ENCODE data around the gene PDE3B.
"Not testable (repeated sequence)": the region's sequence is repeated elsewhere in the genome, so short reads cannot be mapped to it uniquely, and the experiment has no call there.

The PDE3B gene

GRCh38 chr11:14722496-14722895 lies 78.9 kb downstream of the PDE3B start:
- Histone ChIP-seq H2AFZ (ENCODE audit: low read depth, low read length) (no peak overlapping the region), H3K4me3 (ENCODE audit: low read length) (no peak overlapping the region), H3K4me1 (ENCODE audit: low read length) (no peaks in the 10 kb centered on the region)

DNA sequence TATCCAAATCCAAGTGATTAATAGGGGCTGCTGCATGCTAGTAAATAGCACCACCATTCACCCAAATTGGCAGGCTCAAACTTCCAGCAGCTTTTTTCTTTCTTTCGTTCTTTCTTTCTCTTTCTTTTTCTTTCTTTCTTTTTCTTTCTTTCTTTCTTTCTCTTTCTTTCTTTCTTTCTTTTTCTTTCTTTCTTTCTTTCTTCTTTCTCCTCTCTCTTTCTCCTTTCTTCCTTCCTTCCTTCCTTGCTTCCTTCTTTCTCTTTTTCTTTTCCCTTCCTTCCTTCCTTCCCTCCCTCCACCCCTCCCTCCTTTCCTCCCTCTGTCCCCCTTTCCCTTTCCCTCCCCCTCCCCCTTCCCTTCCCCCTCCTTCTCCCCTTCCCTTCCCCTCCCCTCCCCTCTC lies 81.5 kb downstream of the PDE3B start:
- no peak overlapping the region for H3K27ac ChIP-seq (ENCODE audit: low read length)
- H3K4me1 ChIP-seq (ENCODE audit: low read length): peaks cover 4% of the 10 kb centered on the region; the same call in 1 of the 2 replicates
- H2AFZ ChIP-seq (ENCODE audit: low read depth, low read length): no peak overlapping the region
- no peaks in the 10 kb centered on the region for H3K36me3 ChIP-seq (replicated peaks; ENCODE audit: low read depth, low read length)
- no peak for TF ChIP-seq EZH2phosphoT487 (IDR thresholded peaks at IDR 0.05; ENCODE audit: low read depth)
- TF ChIP-seq, protein P1, sequence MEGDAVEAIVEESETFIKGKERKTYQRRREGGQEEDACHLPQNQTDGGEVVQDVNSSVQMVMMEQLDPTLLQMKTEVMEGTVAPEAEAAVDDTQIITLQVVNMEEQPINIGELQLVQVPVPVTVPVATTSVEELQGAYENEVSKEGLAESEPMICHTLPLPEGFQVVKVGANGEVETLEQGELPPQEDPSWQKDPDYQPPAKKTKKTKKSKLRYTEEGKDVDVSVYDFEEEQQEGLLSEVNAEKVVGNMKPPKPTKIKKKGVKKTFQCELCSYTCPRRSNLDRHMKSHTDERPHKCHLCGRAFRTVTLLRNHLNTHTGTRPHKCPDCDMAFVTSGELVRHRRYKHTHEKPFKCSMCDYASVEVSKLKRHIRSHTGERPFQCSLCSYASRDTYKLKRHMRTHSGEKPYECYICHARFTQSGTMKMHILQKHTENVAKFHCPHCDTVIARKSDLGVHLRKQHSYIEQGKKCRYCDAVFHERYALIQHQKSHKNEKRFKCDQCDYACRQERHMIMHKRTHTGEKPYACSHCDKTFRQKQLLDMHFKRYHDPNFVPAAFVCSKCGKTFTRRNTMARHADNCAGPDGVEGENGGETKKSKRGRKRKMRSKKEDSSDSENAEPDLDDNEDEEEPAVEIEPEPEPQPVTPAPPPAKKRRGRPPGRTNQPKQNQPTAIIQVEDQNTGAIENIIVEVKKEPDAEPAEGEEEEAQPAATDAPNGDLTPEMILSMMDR (IDR thresholded peaks at IDR 0.05; ENCODE audit: low read depth, low read length): no peak
- no peaks in the 10 kb centered on the region for H4K20me1 ChIP-seq (ENCODE audit: insufficient read depth, low read length)
- no peak overlapping the region for H3K4me3 ChIP-seq (ENCODE audit: low read length)
- H3K9ac ChIP-seq (ENCODE audit: low read length): no peak overlapping the region
- no peaks in the 10 kb centered on the region for H3K9me3 ChIP-seq (ENCODE audit: insufficient read depth, low read length)
- no peak overlapping the region for H3K4me2 ChIP-seq (ENCODE audit: low read length)
- H3K27me3 ChIP-seq (ENCODE audit: low read depth, low read length): no peaks in the 10 kb centered on the region
- no peaks in the 10 kb centered on the region for H3K79me2 ChIP-seq (ENCODE audit: low read length)

More at GRCh38 chr11:14722496-14722895, 78.9 kb downstream of the PDE3B start:
- no peaks in the 10 kb centered on the region for H4K20me1 ChIP-seq (ENCODE audit: insufficient read depth, low read length)
- H3K36me3 ChIP-seq (replicated peaks; ENCODE audit: low read depth, low read length): no peaks in the 10 kb centered on the region
- no peak overlapping the region for H3K4me2 ChIP-seq (ENCODE audit: low read length)
- no peak overlapping the region for H3K27ac ChIP-seq (ENCODE audit: low read length)
- no peak overlapping the region for H3K9ac ChIP-seq (ENCODE audit: low read length)
- no peaks in the 10 kb centered on the region for H3K9me3 ChIP-seq (ENCODE audit: insufficient read depth, low read length)
- H3K27me3 ChIP-seq (ENCODE audit: low read depth, low read length): no peaks in the 10 kb centered on the region
- TF ChIP-seq, protein P1 (IDR thresholded peaks at IDR 0.05; ENCODE audit: low read depth, low read length): no peak
- no peak for TF ChIP-seq EZH2phosphoT487 (IDR thresholded peaks at IDR 0.05; ENCODE audit: low read depth)
- no peaks in the 10 kb centered on the region for H3K79me2 ChIP-seq (ENCODE audit: low read length)

DNA sequence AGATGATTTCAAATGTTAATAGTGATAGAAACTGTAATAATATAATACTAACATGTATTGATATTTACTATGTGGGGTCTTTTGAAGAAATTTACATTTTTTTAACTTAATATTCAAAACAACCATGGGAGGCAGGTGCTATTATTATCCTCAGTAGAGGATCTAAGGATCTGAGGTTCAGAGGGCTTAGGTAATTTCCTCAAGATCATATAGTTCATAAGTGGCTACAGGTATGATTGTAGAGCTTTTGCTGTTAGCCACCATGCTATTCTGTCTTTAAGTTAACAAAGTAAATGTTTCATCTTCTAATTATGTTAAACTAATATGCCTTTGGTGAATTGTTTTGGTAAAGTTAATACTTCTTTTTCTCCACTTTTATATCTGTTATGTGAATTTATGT lies 83.6 kb downstream of the PDE3B start:
- H3K79me2 ChIP-seq (ENCODE audit: low read length): no peaks in the 10 kb centered on the region
- TF ChIP-seq EZH2phosphoT487 (IDR thresholded peaks at IDR 0.05; ENCODE audit: low read depth): no peak
- TF ChIP-seq, protein P1 (IDR thresholded peaks at IDR 0.05; ENCODE audit: low read depth, low read length): no peak

GRCh38 chr11:14727746-14728145 lies 84.1 kb downstream of the PDE3B start:
- no peak overlapping the region for H3K9ac ChIP-seq (ENCODE audit: low read length)
- no peak overlapping the region for H3K27ac ChIP-seq (ENCODE audit: low read length)
- no peaks in the 10 kb centered on the region for H3K36me3 ChIP-seq (replicated peaks; ENCODE audit: low read depth, low read length)
- no peak overlapping the region for H3K4me3 ChIP-seq (ENCODE audit: low read length)
- no peaks in the 10 kb centered on the region for H3K27me3 ChIP-seq (ENCODE audit: low read depth, low read length)
- no peak for TF ChIP-seq EZH2phosphoT487 (IDR thresholded peaks at IDR 0.05; ENCODE audit: low read depth)
- TF ChIP-seq, protein P1 (IDR thresholded peaks at IDR 0.05; ENCODE audit: low read depth, low read length): no peak
- H3K79me2 ChIP-seq (ENCODE audit: low read length): no peaks in the 10 kb centered on the region
- no peaks in the 10 kb centered on the region for H3K9me3 ChIP-seq (ENCODE audit: insufficient read depth, low read length)
- peaks cover 4% of the 10 kb centered on the region; the same call in 1 of the 2 replicates for H3K4me1 ChIP-seq (ENCODE audit: low read length)
- H3K4me2 ChIP-seq (ENCODE audit: low read length): no peak overlapping the region
- H4K20me1 ChIP-seq (ENCODE audit: insufficient read depth, low read length): no peaks in the 10 kb centered on the region
- H2AFZ ChIP-seq (ENCODE audit: low read depth, low read length): no peak overlapping the region

More for the DNA sequence above, 83.6 kb downstream of the PDE3B start:
- Histone ChIP-seq H3K27me3 (ENCODE audit: low read depth, low read length) (no peaks in the 10 kb centered on the region), H3K4me3 (ENCODE audit: low read length) (no peak overlapping the region), H3K9me3 (ENCODE audit: insufficient read depth, low read length) (no peaks in the 10 kb centered on the region), H3K9ac (ENCODE audit: low read length) (no peak overlapping the region), H2AFZ (ENCODE audit: low read depth, low read length) (no peak overlapping the region), H3K4me2 (ENCODE audit: low read length) (no peak overlapping the region), H4K20me1 (ENCODE audit: insufficient read depth, low read length) (no peaks in the 10 kb centered on the region), H3K27ac (ENCODE audit: low read length) (no peak overlapping the region), H3K36me3 (replicated peaks; ENCODE audit: low read depth, low read length) (no peaks in the 10 kb centered on the region), H3K4me1 (ENCODE audit: low read length) (peaks cover 4% of the 10 kb centered on the region; the same call in 1 of the 2 replicates)

DNA sequence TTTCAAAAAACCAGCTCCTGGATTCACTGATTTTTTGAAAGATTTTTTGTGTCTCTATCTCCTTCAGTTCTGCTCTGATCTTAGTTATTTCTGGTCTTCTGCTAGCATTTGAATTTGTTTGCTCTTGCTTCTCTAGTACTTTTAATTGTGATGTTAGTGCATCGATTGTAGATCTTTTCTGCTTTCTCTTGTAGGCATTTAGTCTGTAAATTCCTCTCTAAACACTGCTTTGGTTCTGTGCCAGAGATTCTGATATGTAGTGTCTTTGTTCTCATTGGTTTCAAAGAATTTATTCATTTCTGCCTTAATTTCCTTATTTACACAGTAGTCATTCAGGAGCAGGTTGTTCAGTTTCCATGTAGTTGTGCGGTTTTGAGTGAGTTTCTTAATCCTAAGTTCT lies 96.9 kb downstream of the PDE3B start:
- H3K4me2 ChIP-seq (ENCODE audit: low read length); H4K20me1 ChIP-seq (ENCODE audit: insufficient read depth, low read length); H3K27ac ChIP-seq (ENCODE audit: low read length); H2AFZ ChIP-seq (ENCODE audit: low read depth, low read length); H3K9ac ChIP-seq (ENCODE audit: low read length); H3K79me2 ChIP-seq (ENCODE audit: low read length); H3K9me3 ChIP-seq (ENCODE audit: insufficient read depth, low read length); H3K36me3 ChIP-seq (replicated peaks; ENCODE audit: low read depth, low read length); H3K4me3 ChIP-seq (ENCODE audit: low read length); H3K27me3 ChIP-seq (ENCODE audit: low read depth, low read length); H3K4me1 ChIP-seq (ENCODE audit: low read length): not testable (repeated sequence)
